Inferior parietal cortex (tissue), 1 donor: Measurements from ENCODE around the gene HOXB1.
A peak's percentile ranks its signal among the peaks of the same experiment; 100 is the strongest.

ENCODE experiments used
- DNase-seq: peaks from one replicate; pipeline ENCODE4 v3.0.0-alpha.2; 2016; ENCODE audit errors: extremely low spot score

Gene HOXB1

GRCh38 chr17:48554412-48555257 is 23.8 kb upstream of the HOXB1 start:
- DNase-seq, result no peak

- DNase-seq, result no peak
Measured at GRCh38 chr17:48553826-48554225, 23.0 kb upstream of the HOXB1 start.

GRCh38 chr17:48553190-48553547 is 22.4 kb upstream of the HOXB1 start:
- DNase-seq, result no peak

DNA sequence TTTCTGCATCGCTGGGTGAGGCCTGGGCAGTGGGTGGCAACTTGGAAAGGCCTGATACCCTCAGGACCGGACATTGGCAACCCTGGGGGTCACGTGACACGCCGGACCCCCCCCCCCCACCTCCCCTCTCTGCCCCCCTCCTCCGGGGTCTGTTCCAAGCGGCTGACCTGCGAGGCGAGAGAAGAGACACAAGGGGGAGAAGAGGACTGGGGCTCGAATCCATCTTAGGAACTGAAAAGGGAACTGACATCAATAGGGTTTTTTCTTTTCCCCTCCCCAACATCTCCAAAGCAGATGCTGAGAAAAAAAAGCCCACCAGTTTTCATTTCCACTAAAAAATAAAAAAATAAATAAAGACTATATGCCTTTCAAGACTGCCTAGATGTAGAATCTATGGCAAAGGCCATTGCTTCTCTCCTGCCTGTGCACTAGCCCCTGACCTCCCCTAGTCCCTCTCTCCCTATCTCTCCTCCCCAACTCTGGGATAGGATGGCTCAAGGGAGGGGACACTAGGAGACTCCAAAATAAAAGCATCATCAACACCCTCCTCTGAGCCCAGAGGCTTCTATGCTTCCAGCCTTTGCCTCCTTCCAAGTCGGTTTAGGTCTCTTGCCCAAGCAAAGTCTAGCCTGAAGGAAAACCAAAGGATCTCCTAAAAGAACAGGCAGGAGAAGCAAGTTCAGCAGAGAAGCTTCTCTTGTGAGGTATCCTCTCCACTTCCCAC is 21.8 kb upstream of the HOXB1 start:
- DNase-seq, result no peak

- no peak for DNase-seq
Measured at GRCh38 chr17:48551596-48552465, 21.0 kb upstream of the HOXB1 start.

- DNase-seq, result no peak
Measured at GRCh38 chr17:48551214-48551555, 20.4 kb upstream of the HOXB1 start.

GRCh38 chr17:48550502-48551213 is 19.8 kb upstream of the HOXB1 start:
- no peak for DNase-seq

- no peak for DNase-seq
Measured at GRCh38 chr17:48549914-48550501, 19.2 kb upstream of the HOXB1 start.

DNA sequence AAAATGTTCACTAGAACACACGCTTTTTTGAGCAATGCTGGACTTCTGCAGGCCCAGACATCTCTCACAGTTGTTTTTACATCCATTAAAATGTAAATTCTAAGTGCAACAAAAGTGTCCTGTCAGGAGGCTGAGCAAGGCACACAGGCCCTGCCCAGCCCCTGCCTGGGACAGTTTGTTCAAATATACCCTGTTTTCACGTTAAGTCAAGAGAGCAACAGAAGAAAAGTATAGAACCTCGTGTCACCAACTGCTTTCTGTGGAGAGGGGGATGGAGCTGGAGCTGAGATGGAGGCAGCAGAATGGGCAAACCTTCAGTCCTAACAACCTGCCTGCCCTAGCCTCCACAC is 18.4 kb upstream of the HOXB1 start:
- no peak for DNase-seq

DNA sequence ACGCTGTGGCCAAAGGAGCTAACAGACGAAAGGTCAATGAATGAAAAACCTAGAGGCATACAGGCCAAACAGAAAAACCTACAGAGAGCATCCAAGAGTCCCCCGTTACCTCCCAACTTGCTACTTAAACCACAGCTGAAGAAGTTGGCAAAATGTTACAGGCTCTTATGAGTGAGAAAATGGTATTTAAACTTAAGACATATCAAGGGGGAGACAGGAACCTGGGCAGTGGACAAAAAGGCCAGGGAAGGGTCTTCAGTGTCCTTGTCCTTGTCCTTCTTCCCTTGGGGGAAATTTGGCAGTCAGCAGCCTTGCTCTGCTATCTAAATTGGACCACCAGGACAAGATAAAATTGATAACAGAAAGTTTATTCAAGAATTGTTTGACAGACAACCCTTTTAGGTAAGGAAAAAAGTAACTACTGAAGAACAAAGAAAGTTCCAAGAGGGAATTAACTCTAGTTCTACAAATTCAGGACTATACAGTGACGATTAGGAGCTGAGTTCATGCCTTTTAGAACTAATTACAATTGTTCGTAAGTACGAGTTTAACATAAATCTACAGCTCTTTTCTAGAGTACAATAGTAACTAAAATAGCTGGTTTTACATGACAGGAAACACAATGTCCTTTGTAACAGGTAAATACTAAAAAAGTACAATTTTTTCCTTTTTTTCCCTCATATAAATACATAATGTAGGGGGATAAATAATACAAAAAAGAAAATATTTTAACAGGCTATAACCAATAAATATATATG is 17.9 kb upstream of the HOXB1 start:
- DNase-seq, result no peak

- DNase-seq, result no peak
Measured at GRCh38 chr17:48547808-48548522, 17.2 kb upstream of the HOXB1 start.

DNA sequence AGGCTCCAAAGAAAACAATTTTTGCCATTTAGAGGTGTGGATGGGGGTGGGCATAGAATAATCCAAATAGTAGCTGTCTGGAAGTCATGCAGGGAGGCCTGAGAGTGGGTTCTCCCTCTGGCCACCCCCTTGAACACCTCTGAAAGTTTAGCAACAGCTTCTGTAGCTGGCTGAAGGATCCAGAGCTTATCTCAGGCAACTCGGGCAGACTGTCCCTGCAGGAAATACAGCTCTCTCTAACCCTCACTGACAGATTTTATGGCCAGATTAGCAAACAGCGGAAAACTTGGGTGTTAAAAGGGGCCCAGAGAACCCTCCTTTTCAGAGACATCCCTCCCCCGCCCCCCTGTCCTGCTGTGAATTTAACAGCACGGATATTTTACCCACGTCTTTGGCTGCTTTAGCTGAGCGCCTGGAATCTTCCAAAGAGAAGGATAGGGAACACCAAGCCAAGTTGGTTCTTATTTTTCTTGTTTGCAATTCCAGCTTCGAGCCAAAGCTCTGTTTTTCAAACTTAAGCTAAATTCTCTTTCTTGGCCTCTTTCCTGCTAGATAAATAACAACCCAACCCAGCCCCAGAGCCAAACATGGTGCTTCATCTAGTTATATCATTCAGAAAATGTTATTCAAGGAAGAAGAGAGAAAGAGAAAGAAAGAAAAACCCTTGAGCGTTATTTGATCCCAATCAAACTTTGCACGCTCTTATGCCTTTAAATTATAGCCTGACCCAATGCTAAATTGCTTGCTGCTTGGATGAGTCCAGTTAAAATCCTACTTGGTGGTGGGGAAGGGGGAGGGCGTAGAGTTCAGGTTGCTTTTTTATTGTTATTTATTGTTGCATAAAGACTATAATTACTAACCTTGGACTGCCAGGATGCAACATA is 16.4 kb upstream of the HOXB1 start:
- DNase-seq, result peak; percentile 9

GRCh38 chr17:48546137-48546923 is 15.5 kb upstream of the HOXB1 start:
- no peak for DNase-seq

GRCh38 chr17:48545539-48545938 is 14.7 kb upstream of the HOXB1 start:
- DNase-seq, result no peak

- DNase-seq, result no peak
Measured at GRCh38 chr17:48545022-48545375, 14.2 kb upstream of the HOXB1 start, which contains the start of gene HOXB2. TSS of gene HOXB2 (minus strand) at chr17:48545109. CDS start at chr17:48544911, 198 bp downstream.

- DNase-seq, result no peak
Measured at GRCh38 chr17:48544349-48545021, 13.7 kb upstream of the HOXB1 start.

DNA sequence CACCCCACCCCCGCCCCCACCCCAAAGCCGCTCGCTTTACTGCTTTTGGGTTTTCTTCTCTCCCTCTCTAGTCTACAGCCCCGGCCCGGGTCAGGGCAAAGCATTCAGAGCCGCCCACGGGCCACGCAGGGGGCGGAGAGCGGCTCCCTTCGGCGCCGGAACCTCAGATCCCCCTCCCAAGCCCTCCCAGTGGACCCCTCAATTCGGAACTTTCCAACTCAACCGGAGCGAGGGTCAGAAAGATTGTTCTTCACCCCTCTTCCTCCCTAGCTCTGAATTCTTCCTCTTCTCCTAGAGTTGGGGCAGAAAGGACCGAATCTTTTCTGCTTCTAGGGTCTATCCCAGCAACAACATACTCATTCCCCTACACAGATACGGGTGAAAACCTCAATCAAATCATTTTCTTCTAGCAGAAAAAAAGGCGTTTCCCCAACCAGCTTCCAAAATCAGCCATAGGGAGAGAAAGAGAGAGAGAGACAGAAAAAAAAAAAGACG is 13.1 kb upstream of the HOXB1 start:
- DNase-seq, result no peak
